Measurements from ENCODE around the gene CHKB. TPM values are rescaled to one million over a fixed set of nuclear protein-coding genes. Genes with fewer than 3 reads are reported as not detected.

Gene CHKB
- total and polyA plus RNA-seq, 10 of the 15 experiments (the other 5 are each of a cell fraction or from before 2014, with no cell fraction given): 10.0 to 93.9 (median 57.0) TPM

DNA sequence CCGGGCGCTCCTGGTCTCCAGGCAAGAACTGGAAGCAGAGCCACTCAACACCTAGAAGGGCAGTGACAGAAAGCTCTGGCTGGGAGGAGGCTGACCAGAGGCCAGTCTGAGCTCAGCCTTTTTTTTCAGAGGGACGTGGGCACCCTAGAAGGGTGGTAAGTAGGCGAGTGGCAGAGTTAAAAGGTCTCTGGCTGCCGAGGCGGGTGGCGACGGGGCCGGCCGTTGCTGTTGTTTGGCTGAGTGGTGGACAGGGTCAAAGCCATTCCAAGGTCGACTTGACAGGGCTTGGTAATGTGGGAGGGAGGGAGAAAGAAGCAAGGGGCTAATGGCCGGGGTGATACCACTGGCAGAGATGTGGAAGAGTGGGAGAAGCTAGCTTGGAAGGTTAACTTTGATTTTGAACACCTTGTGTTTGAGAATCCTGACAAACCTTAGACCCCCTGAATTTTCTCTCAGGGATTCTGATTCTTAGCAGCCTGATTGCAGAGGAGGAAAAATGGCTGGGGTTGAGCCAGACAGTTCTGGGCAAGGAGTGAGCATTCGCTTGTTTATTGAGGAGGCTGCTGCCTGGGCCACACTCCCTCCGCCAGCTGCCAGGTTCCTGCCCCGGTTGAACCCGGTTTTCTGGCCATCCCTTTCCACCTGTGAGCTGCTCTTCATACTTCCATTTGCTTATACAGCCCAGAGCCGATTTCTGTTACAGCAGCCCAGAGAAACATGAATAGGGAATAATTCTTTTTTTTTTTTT, 19.1 kb downstream of the CHKB start:
- Histone ChIP-seq H3K79me2 (ENCODE audit: control insufficient read depth, insufficient read depth, low read length) (no peaks in the 10 kb centered on the region), H3K9ac (ENCODE audit: control insufficient read depth, insufficient read depth, low read length) (peak overlapping the region; percentile 57), H3K27ac (ENCODE audit: control insufficient read depth, insufficient read depth) (no peak overlapping the region), H3K4me2 (ENCODE audit: control insufficient read depth, insufficient read depth) (peak overlapping the region; percentile 73), H4K20me1 (ENCODE audit: control insufficient read depth, insufficient read depth) (no peaks in the 10 kb centered on the region), H2AFZ (ENCODE audit: control insufficient read depth, low read depth, low read length) (peak overlapping the region; percentile 18), H3K27me3 (replicated peaks in 1 of 2; ENCODE audit: control insufficient read depth in 2 of 2, insufficient read depth in 2 of 2, low read length in 1 of 2) (peaks cover 0 to under 1% of the 10 kb centered on the region in 2 experiments; a peak in 1 of 4 replicates), H3K36me3 (ENCODE audit: control insufficient read depth in 2 of 2, insufficient read depth in 2 of 2, low read length in 1 of 2) (peaks cover 0 to under 1% of the 10 kb centered on the region in 2 experiments; a peak in 2 of 4 replicates), H3K9me3 (replicated peaks; ENCODE audit: control insufficient read depth, insufficient read depth, low read length) (no peaks in the 10 kb centered on the region), H3K4me1 (ENCODE audit: control insufficient read depth, insufficient read depth, low read length) (no peaks in the 10 kb centered on the region), H3K4me3 (peak overlapping the region; percentile 94)
- FAIRE-seq: no peak
- no TSS peak for BruUV-seq (replicated peaks)
- TF ChIP-seq STAT3 (IDR thresholded peaks at IDR 0.05; ENCODE audit: low read depth, low read length) (no peak), TCF7 (IDR thresholded peaks at IDR 0.05; ENCODE audit: borderline replicate concordance) (no peak), SREBF1 (IDR thresholded peaks at IDR 0.05; ENCODE audit: low read length) (no peak), MEF2A (IDR thresholded peaks at IDR 0.05; ENCODE audit: insufficient read depth, low read depth, low read length) (no peak)
- TF ChIP-seq, protein P1, sequence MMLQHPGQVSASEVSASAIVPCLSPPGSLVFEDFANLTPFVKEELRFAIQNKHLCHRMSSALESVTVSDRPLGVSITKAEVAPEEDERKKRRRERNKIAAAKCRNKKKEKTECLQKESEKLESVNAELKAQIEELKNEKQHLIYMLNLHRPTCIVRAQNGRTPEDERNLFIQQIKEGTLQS (IDR thresholded peaks at IDR 0.05; ENCODE audit: borderline replicate concordance, extremely low read depth, low read depth, low read length): no peak
- WGBS (ENCODE audit: insufficient coverage, insufficient replicate concordance, low lambda C conversion rate, missing lambda C conversion rate): 44% methylated on average over 17 of the region's 17 CpGs
- DNase-seq (ENCODE audit: low read depth, low spot score): no peak
- RAD21 ChIA-PET (ENCODE audit: unreplicated experiment): interaction anchor here (1.0 to 2.9 kb wide), 6 partner anchors 18 to 93 kb away, joined by 3 to 17 read pairs (median 4); partner anchors contain the start of genes KLHDC7B and SCO2
- intact Hi-C loops (cut with micrococcal nuclease; ENCODE audit: unreplicated experiment) (loop anchor here (5.0 kb wide), 1 partner anchor 36 kb away; the partner anchor contains the start of gene SCO2), in situ Hi-C loops (cut with MboI) (no loop called here)
- POLR2A ChIA-PET: interaction anchor here (0.9 to 4.8 kb wide), 13 partner anchors 12 to 377 kb away, joined by 3 to 21 read pairs (median 5); partner anchors contain the start of genes ARSA, KLHDC7B, LMF2 and NCAPH2
- SMC1A ChIA-PET (ENCODE audit: uncharacterized antibody, unreplicated experiment): interaction anchor here (0.8 to 2.8 kb wide), 8 partner anchors 9 to 54 kb away, joined by 3 to 14 read pairs (median 5); partner anchors contain the start of gene SCO2
- CTCF ChIA-PET: interaction anchor here (0.6 to 3.1 kb wide), 25 partner anchors 9 to 388 kb away, joined by 3 to 21 read pairs (median 4); partner anchors contain the start of genes CHKB, HDAC10, KLHDC7B and LMF2
- peak; percentile 21 for ATAC-seq

Data from GM12878 (cell line).